ENCODE results near the gene TMEM63A.
"Not testable (repeated sequence)": the region's sequence is repeated elsewhere in the genome, so short reads cannot be mapped to it uniquely, and the experiment has no call there.

DNA sequence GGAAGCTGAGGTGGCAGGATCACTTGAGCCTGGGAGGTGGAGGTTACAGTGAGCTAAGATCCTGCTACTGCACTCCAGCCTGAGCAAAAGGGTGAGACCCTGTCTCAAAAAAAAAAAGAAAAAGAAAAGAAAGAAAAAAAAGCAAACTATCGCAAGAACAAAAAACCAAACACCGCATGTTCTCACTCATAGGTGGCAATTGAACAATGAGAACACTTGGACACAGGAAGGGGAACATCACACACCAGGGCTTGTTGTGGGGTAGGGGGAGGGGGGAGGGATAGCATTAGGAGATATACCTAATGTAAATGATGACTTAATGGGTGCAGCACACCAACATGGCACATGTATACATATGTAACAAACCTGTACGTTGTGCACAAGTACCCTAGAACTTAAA, 47.3 kb upstream of the TMEM63A start:
- not testable (repeated sequence) for TF ChIP-seq CTCF, POLR2A (IDR thresholded peaks at IDR 0.05)
